Kidney (tissue), 14 donors: ENCODE data around the gene PDGFD. TPM values are rescaled to one million over a fixed set of nuclear protein-coding genes. Genes with fewer than 3 reads are reported as not detected.

Source experiments
- DNase-seq, 5 donors: peaks; one replicate each; pipeline ENCODE4 v3.0.0-alpha.2; 2013 to 2020
- FAIRE-seq: peaks from 2 replicates; lab custom pipeline; 2012; peaks lifted over from hg19 to GRCh38; lab: Jason Lieb, UNC
- H3K27ac ChIP-seq, 2 donors: one replicate each; pipeline ENCODE4 v1.7.0; 2013; ENCODE audit warnings: low read depth in 2 of 2, low read length in 2 of 2, inconsistent platforms in 1 of 2
- H3K27me3 ChIP-seq: one replicate; pipeline ENCODE4 v1.7.1; 2013; ENCODE audit warnings: low read length, inconsistent platforms; ENCODE audit not compliant: control insufficient read depth, insufficient read depth
- H3K36me3 ChIP-seq, 3 donors: one replicate each; pipeline versions ENCODE4 v1.7.0 to v1.7.1; 2013; ENCODE audit warnings: low read length in 3 of 3, control low read depth in 1 of 3, inconsistent platforms in 1 of 3; ENCODE audit not compliant: insufficient read depth in 3 of 3, control insufficient read depth in 2 of 3
- H3K4me1 ChIP-seq, 3 donors: one replicate each; pipeline versions ENCODE4 v1.7.0 to v1.7.1; 2013; ENCODE audit warnings: low read length in 3 of 3, inconsistent platforms in 1 of 3, low read depth in 1 of 3; ENCODE audit not compliant: control insufficient read depth in 2 of 3, insufficient read depth in 2 of 3
- H3K4me3 ChIP-seq, 3 donors: one replicate each; pipeline versions ENCODE4 v1.7.0 to v1.8.1; 2013; ENCODE audit warnings: low read length in 3 of 3, control low read depth in 1 of 3, inconsistent platforms in 1 of 3
- H3K9ac ChIP-seq, 3 donors: one replicate each; pipeline versions ENCODE4 v1.7.0 to v1.7.1; 2013; ENCODE audit warnings: low read length in 3 of 3, control low read depth in 1 of 3, inconsistent platforms in 1 of 3
- H3K9me3 ChIP-seq, 3 donors: one replicate each; pipeline versions ENCODE4 v1.7.0 to v1.7.1; 2013; ENCODE audit warnings: low read length in 3 of 3, control low read depth in 1 of 3, inconsistent platforms in 1 of 3; ENCODE audit not compliant: control insufficient read depth in 2 of 3, insufficient read depth in 1 of 3
- CTCF ChIP-seq: IDR thresholded peaks from 3 replicates; pipeline ENCODE4 v1.5.1; 2012; ENCODE audit warnings: mild to moderate bottlenecking, moderate library complexity, borderline replicate concordance; ENCODE audit not compliant: insufficient read depth; ENCODE audit errors: extremely low read depth
- intact Hi-C: fragments of 100-400 bp; cut with DNase I; formaldehyde crosslinking; loops from one replicate; pipeline ENCODE4 v1.11.1; 2022
- polyA plus RNA-seq: library from polyadenylated mRNA; stranded (reverse); fragments of 350-450 nt; fragmentation: Illumina TruSeq; extraction: RNeasy Lipid Tissue Mini Kit (QIAGEN cat#74804); gene quantifications from one replicate; pipeline ENCODE4 v1.2.3, GENCODE V29; 2014; ENCODE audit warnings: low read depth, low replicate concordance; ENCODE audit not compliant: insufficient read depth
- total RNA-seq: library from RNA; stranded (reverse); fragmentation: NEBNext Ultra II Directional; extraction: Animal tissue kit (Norgen Biotek cat#: 25700); gene quantifications from one replicate; pipeline ENCODE4 v1.2.1, GENCODE V29; 2021
- donor health status: control.
- donor health status: control.
- donor health status: control.
- donor health status: control.
- donor health status: control.
- donor health status: DM: yes; HTN: yes; CAD: no.
- donor health status: Normal renal cell carcinoma (clear cell type).

The PDGFD gene
- total and polyA plus RNA-seq, 2 donors from 2014 or later = 5.3 to 12.2 TPM

GRCh38 chr11:103946793-103947545 is 217.0 kb downstream of the PDGFD start:
- H3K9ac ChIP-seq = no peak overlapping the region
- H3K27ac ChIP-seq = no peak overlapping the region
- no peak overlapping the region for H3K4me3 ChIP-seq
- no peak for TF ChIP-seq CTCF
- no peaks in the 10 kb centered on the region for H3K4me1 ChIP-seq
- no peaks in the 10 kb centered on the region for H3K9me3 ChIP-seq
- no peaks in the 10 kb centered on the region for H3K36me3 ChIP-seq
- FAIRE-seq (no peak), DNase-seq (no peak)
- H3K27me3 ChIP-seq = no peaks in the 10 kb centered on the region
- intact Hi-C loops = no loop called here

- intact Hi-C loops = no loop called here
Measured at GRCh38 chr11:103944251-103944940, 219.6 kb downstream of the PDGFD start.

GRCh38 chr11:103942646-103943045 is 221.3 kb downstream of the PDGFD start:
- no peaks in the 10 kb centered on the region for H3K9me3 ChIP-seq
- FAIRE-seq (no peak), DNase-seq (no peak)
- no peak overlapping the region for H3K9ac ChIP-seq
- H3K27me3 ChIP-seq = no peaks in the 10 kb centered on the region
- no peak overlapping the region for H3K27ac ChIP-seq
- TF ChIP-seq CTCF = no peak
- no peak overlapping the region for H3K4me3 ChIP-seq
- H3K4me1 ChIP-seq = no peaks in the 10 kb centered on the region
- intact Hi-C loops = no loop called here
- H3K36me3 ChIP-seq = no peaks in the 10 kb centered on the region

More at GRCh38 chr11:103944251-103944940, 219.6 kb downstream of the PDGFD start:
- H3K4me3 ChIP-seq = no peak overlapping the region
- no peaks in the 10 kb centered on the region for H3K27me3 ChIP-seq
- no peaks in the 10 kb centered on the region for H3K36me3 ChIP-seq
- H3K4me1 ChIP-seq = no peaks in the 10 kb centered on the region
- FAIRE-seq = no peak
- H3K9me3 ChIP-seq = no peaks in the 10 kb centered on the region
- H3K27ac ChIP-seq = no peak overlapping the region
- no peak for DNase-seq
- no peak overlapping the region for H3K9ac ChIP-seq
- no peak for TF ChIP-seq CTCF
